Right lung (tissue), 5 donors: ENCODE results near the gene KCNJ9. TPM values are rescaled to one million over a fixed set of nuclear protein-coding genes. Genes with fewer than 3 reads are reported as not detected.
"Not testable (repeated sequence)": the region's sequence is repeated elsewhere in the genome, so short reads cannot be mapped to it uniquely, and the experiment has no call there.

ENCODE experiments used
- DNase-seq, 2 donors: peaks; one replicate each; pipeline ENCODE4 v3.0.0-alpha.2; 2013
- polyA plus RNA-seq, 5 donors: library from polyadenylated mRNA; unstranded; fragments of 120-200 nt; gene quantifications; one replicate each; pipeline versions ENCODE4 v1.2.1 to v1.2.3, GENCODE V29; 2013; ENCODE audit warnings: inconsistent platforms in 1 of 5, low replicate concordance in 1 of 5; ENCODE audit not compliant: insufficient read length in 5 of 5, insufficient read depth in 1 of 5

Gene KCNJ9
- polyA plus RNA-seq, 5 donors, result 0.04 to 0.10 (median 0.06) TPM

GRCh38 chr1:160101717-160102522 lies 20.6 kb downstream of the KCNJ9 start:
- no peak for DNase-seq

DNA sequence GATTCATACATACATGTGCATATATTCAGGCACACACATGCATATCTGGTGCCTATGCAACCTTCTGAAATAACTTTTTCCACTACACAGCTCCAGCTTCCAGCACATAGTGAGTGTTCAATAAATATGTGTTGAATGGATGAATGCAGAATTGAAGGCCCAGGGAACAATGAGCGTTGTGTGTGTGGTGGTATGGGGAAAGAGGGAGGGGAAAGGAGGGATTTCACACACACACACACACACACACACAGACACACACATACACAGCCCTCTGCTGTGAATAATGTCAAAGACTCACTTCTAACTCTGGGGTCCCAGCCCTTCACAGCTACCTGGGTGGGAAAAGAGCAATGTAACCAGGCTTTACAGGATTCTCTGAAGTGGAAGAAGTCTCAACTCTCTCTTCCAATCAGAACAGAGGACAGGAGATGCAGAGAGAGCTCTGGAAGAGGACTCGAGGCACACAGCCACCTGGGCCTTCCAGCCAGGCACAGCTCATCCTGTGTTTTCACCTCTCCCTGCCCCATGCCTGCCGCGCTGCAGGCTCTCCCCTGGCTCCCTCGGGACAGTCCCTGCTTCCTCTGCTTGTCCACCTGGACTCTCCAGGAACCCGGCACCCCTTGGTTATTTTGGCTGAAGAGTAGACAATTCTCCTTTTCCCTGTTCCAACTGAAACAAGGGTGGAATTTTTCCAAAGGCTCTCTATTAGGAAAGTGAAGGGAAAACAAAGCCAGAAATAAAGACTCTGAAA lies 22.5 kb downstream of the KCNJ9 start:
- DNase-seq, result no peak

- DNase-seq, result no peak
Measured at GRCh38 chr1:160104486-160104885, 23.1 kb downstream of the KCNJ9 start.

- no peak for DNase-seq
Measured at GRCh38 chr1:160105155-160105554, 23.8 kb downstream of the KCNJ9 start.

GRCh38 chr1:160107512-160107911 lies 26.2 kb downstream of the KCNJ9 start:
- DNase-seq, result no peak

GRCh38 chr1:160108888-160109662 lies 27.7 kb downstream of the KCNJ9 start:
- DNase-seq, result no peak

GRCh38 chr1:160109686-160110085 lies 28.3 kb downstream of the KCNJ9 start:
- DNase-seq, result no peak

- not testable (repeated sequence) for DNase-seq
Measured at GRCh38 chr1:160111462-160111861, 30.1 kb downstream of the KCNJ9 start.

GRCh38 chr1:160112357-160112756 lies 31.0 kb downstream of the KCNJ9 start:
- no peak for DNase-seq

DNA sequence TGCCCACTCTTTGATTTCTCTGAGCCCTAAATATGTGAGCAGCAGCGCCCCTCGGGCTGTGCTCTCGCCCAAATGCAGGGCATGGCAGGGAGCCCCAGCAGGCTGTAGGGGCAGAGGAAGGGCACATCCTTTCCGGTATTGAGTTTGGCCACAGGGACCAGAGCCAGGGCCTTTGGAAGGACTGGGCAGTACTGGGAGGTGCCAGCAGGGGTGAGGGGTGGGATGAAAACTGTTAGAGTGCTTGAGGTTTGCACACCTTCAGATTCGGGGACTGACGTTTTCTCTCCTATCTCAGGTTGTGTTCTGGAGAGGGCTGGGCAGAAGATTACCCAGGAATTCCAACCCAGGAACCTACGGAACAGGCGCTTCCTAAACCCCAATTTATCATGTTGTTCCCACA lies 32.1 kb downstream of the KCNJ9 start:
- DNase-seq, result no peak

GRCh38 chr1:160114085-160114484 lies 32.7 kb downstream of the KCNJ9 start:
- no peak for DNase-seq

DNA sequence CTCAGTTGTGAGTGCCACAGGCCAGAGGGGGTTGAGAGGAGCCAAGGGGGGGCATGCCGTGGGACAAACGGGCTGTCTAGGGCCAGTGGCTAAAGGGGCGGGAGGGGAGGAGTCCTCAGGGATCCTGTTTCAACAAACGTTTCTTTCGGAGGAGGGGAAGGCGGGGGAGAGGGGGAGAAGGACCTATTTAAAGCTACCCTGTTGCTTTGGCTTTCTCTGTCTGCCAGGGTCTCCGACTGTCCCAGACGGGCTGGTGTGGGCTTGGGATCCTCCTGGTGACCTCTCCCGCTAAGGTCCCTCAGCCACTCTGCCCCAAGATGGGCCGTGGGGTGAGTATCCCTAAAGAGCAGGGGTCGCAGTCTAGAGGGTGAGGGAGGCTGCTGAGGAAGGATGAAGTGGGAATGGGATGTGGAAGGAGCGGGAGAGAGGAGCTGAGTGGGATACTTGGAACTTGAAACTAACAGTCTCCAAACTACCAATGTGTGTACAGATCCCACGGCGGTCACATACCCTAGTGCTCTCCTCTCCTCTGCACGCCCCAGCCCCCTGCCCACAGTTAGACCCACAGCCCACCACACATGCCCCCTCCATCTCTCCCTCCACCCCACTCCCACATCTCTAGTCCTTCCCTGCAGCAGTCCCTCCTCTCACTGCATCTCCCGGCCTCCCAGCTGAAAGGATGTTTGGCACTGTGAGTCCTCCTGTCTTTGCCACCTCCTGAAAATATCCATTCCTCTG lies 34.4 kb downstream of the KCNJ9 start, which contains the start of gene ATP1A2:
Gene ATP1A2, plus strand, starts transcription at position 215 of the 738 bp plus-strand sequence. Its CDS starts 103 bp downstream, at position 318.
- DNase-seq, result no peak

- DNase-seq, result no peak
Measured at GRCh38 chr1:160116283-160117147, 35.2 kb downstream of the KCNJ9 start.

- DNase-seq, result no peak
Measured at GRCh38 chr1:160117300-160117699, 36.0 kb downstream of the KCNJ9 start.

GRCh38 chr1:160117709-160118183 lies 36.4 kb downstream of the KCNJ9 start:
- peak; percentile 75 to 79 for DNase-seq

DNA sequence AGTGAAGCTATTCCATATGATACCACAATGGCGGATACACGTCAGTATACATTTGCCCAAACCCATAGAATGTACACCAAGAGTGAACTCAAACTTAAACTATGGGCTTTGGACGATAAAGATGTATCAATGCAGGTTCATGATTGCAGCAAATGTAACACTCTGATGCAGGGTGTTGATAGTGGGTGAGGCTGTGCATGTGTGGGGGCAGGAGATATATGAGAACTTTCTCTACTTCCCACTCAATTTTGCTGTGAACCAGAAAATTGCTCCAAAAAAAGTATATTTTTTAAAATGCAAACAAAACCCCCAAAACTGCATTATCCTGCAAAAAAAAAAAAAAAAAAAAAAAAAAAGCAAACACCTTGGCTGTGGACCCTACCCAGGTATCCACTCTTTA lies 37.6 kb downstream of the KCNJ9 start:
- no peak for DNase-seq

DNA sequence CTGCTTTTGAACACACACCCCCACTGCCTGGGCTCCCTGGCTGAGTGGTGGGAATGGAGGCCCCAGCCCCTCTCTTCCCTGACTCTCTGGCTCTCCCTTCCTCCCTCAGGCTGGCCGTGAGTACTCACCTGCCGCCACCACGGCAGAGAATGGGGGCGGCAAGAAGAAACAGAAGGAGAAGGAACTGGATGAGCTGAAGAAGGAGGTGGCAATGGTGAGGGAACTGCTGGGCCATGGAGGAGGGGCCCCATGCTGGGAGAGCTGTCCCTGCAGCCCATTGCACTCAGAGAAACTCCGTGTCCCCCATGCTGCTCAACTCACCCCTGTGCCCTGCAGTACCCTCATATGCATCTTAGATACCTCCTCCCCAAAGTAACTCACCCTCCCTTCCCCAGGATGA lies 39.5 kb downstream of the KCNJ9 start:
- no peak for DNase-seq

GRCh38 chr1:160121388-160121787 lies 40.0 kb downstream of the KCNJ9 start:
- no peak for DNase-seq

DNA sequence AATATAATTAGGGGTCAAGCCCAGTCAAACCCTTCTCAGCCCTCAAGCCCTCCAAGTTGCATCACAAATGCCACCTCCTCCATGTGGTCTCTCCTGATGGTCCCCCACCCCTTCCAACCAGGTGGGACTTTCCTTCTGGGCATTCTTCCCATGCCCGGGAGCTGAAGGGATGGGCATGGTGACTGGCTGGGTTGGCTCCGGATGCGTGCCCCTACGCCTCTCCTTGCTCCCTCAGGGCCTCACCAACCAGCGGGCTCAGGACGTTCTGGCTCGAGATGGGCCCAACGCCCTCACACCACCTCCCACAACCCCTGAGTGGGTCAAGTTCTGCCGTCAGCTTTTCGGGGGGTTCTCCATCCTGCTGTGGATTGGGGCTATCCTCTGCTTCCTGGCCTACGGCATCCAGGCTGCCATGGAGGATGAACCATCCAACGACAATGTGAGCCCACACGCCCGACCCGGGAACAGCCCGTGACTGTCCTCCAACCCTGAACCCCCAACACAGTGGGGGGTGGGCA lies 41.7 kb downstream of the KCNJ9 start:
- no peak for DNase-seq

- no peak for DNase-seq
Measured at GRCh38 chr1:160123726-160124125, 42.4 kb downstream of the KCNJ9 start.
